Right lobe of liver (tissue), 6 donors: Measurements from ENCODE around the gene TEX38. TPM values are rescaled to one million over a fixed set of nuclear protein-coding genes. Genes with fewer than 3 reads are reported as not detected.
A peak's percentile ranks its signal among the peaks of the same experiment; 100 is the strongest.

Experiments used
- ATAC-seq, 4 donors: fragments of 200-7000 bp; cut with Tn5 transposase; one replicate each; pipeline ENCODE4 v1.9.1; 2020; ENCODE audit warnings: mild to moderate bottlenecking in 4 of 4, moderate library complexity in 4 of 4
- DNase-seq, 3 donors: peaks; one replicate each; pipeline ENCODE4 v3.0.0-alpha.2; 2020
- H3K27ac ChIP-seq, 3 donors: fragments of 200-600 bp; one replicate each; pipeline ENCODE4 v1.8.0; 2022
- H3K27me3 ChIP-seq, 2 donors: fragments of 200-600 bp; one replicate each; pipeline ENCODE4 v1.8.0; 2022
- H3K36me3 ChIP-seq, 4 donors: fragments of 200-600 bp; sonication (generic) in 1 of 4; one replicate each; pipeline versions ENCODE4 v1.5.1 to v1.8.0; 2017 to 2022; ENCODE audit warnings: control low read depth in 1 of 4
- H3K4me1 ChIP-seq, 4 donors: fragments of 200-600 bp; sonication (generic) in 1 of 4; one replicate each; pipeline versions ENCODE4 v1.5.1 to v1.8.0; 2017 to 2022; ENCODE audit warnings: control low read depth in 1 of 4
- H3K4me3 ChIP-seq, 3 donors: fragments of 200-600 bp; one replicate each; pipeline ENCODE4 v1.8.0; 2022
- H3K9me3 ChIP-seq, 4 donors: fragments of 200-600 bp; sonication (generic) in 1 of 4; one replicate each; pipeline versions ENCODE4 v1.5.1 to v1.8.0; 2017 to 2022; ENCODE audit warnings: control low read depth in 1 of 4
- POLR2A ChIP-seq: fragments of 450-650 bp; IDR thresholded peaks from one replicate; pipeline ENCODE4 v1.6.1; 2017; ENCODE audit warnings: antibody characterized with exemption, mild to moderate bottlenecking
- WGBS: methylation state at CpG from one replicate; pipeline ENCODE4 v1.1.6; 2018; ENCODE audit warnings: low coverage, low lambda C conversion rate; ENCODE audit not compliant: insufficient coverage; ENCODE audit errors: missing lambda C conversion rate; 5-methylcytosine and 5-hydroxymethylcytosine counted together
- intact Hi-C, 2 donors: fragments of 100-400 bp; cut with DNase I; formaldehyde crosslinking; loops; one replicate each; pipeline versions ENCODE4 v1.11.2 to v1.14.1; 2022
- total RNA-seq, 6 experiments: library from RNA; depleted of rRNA in 2 of 6; stranded (reverse); fragments of >200 nt in 2 of 6; fragmentation: NEBNext Ultra II Directional in 3 of 6; extraction: Animal tissue kit (Norgen Biotek cat#: 25700) in 3 of 6; gene quantifications; one replicate each; pipeline versions ENCODE4 v1.1.0 to v1.2.4, GENCODE V29; 2016 to 2023
- TF ChIP-seq, protein P1 (sequence below), 4 donors: fragments of 200-600 bp in 3 of 4; fragments of 450-650 bp in 1 of 4; IDR thresholded peaks; one replicate each; pipeline versions ENCODE4 v1.5.1 to v1.8.0; 2016 to 2022; ENCODE audit warnings: antibody characterized with exemption in 4 of 4, mild to moderate bottlenecking in 2 of 4
- donor health status: DM: no; HTN: yes; CAD: no.
- donor health status: DM: no; HTN: no; CAD: no.
- donor health status: DM: no; HTN: no; CAD: no.
- donor health status: DM: no; HTN: yes; CAD: no.
- donor health status: DM: no; HTN: yes; CAD: no.

TEX38 gene
- total RNA-seq, 6 experiments from 2014 or later, result not detected

GRCh38 chr1:46686255-46686654, 14.6 kb downstream of the TEX38 start:
- no peaks in the 10 kb centered on the region for H3K9me3 ChIP-seq
- H3K36me3 ChIP-seq, result peaks cover 4 to 71% (median 31%) of the 10 kb centered on the region in 4 donors
- H3K4me3 ChIP-seq, result no peak overlapping the region
- H3K27ac ChIP-seq, result no peak overlapping the region
- TF ChIP-seq, protein P1, sequence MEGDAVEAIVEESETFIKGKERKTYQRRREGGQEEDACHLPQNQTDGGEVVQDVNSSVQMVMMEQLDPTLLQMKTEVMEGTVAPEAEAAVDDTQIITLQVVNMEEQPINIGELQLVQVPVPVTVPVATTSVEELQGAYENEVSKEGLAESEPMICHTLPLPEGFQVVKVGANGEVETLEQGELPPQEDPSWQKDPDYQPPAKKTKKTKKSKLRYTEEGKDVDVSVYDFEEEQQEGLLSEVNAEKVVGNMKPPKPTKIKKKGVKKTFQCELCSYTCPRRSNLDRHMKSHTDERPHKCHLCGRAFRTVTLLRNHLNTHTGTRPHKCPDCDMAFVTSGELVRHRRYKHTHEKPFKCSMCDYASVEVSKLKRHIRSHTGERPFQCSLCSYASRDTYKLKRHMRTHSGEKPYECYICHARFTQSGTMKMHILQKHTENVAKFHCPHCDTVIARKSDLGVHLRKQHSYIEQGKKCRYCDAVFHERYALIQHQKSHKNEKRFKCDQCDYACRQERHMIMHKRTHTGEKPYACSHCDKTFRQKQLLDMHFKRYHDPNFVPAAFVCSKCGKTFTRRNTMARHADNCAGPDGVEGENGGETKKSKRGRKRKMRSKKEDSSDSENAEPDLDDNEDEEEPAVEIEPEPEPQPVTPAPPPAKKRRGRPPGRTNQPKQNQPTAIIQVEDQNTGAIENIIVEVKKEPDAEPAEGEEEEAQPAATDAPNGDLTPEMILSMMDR (IDR thresholded peaks at IDR 0.05), result no peak
- no peak for TF ChIP-seq POLR2A
- H3K4me1 ChIP-seq, result peaks cover 0 to 20% (median 3%) of the 10 kb centered on the region in 4 donors
- ATAC-seq (no peak), DNase-seq (no peak)
- intact Hi-C loops, result no loop called here
- 31% methylated on average over 1 of the region's 1 CpG for WGBS
- H3K27me3 ChIP-seq, result no peaks in the 10 kb centered on the region

DNA sequence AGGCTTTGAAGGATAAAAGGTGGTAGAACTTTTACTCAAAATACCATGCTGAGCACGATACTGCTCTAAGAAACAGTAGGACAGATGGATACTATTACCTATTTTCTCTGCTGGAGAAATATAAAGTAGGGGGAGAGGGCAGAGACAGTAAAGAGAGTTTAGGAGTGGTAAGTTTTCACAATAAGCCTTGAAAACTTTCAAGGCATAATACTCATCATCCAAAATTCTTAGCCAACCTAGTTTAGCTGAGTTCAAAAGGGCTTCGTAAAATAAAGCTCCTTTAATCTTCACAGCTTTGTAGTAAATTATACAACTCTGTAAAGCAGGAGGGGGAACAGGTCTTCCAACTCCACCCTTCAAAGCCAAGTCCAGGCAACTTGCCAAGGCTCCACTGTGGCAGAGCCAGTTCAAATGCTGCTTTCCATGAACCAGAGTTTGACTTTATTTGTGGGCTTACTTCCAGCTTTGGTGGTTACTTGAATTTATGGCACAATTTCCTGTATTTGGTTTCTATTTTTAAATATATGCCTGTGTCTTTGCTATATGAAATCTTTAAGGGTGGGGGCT, 15.5 kb downstream of the TEX38 start:
- no peaks in the 10 kb centered on the region for H3K9me3 ChIP-seq
- TF ChIP-seq, protein P1 (IDR thresholded peaks at IDR 0.05), result no peak
- no peak for TF ChIP-seq POLR2A
- peak; percentile 86 to 91 (median 88) for DNase-seq
- peaks cover 0 to 11% (median 3%) of the 10 kb centered on the region in 4 donors for H3K4me1 ChIP-seq
- H3K27me3 ChIP-seq, result no peaks in the 10 kb centered on the region
- H3K4me3 ChIP-seq, result no peak overlapping the region
- intact Hi-C loops, result no loop called here
- peak overlapping the region in 1 of 3 donors; percentile 20 for H3K27ac ChIP-seq
- peaks cover 4 to 78% (median 33%) of the 10 kb centered on the region in 4 donors for H3K36me3 ChIP-seq
- WGBS, result 56% methylated on average over 2 of the region's 2 CpGs
- peak; percentile 75 to 95 (median 82) for ATAC-seq

GRCh38 chr1:46687921-46688509, 16.4 kb downstream of the TEX38 start:
- H3K36me3 ChIP-seq, result peaks cover 4 to 74% (median 30%) of the 10 kb centered on the region in 4 donors
- H3K4me1 ChIP-seq, result peaks cover 0 to 10% (median 3%) of the 10 kb centered on the region in 4 donors
- no peak overlapping the region for H3K4me3 ChIP-seq
- H3K9me3 ChIP-seq, result no peaks in the 10 kb centered on the region
- 75% methylated on average over 9 of the region's 9 CpGs for WGBS
- DNase-seq (no peak), ATAC-seq (peak in 1 of 4 donors; percentile 23)
- H3K27me3 ChIP-seq, result no peaks in the 10 kb centered on the region
- TF ChIP-seq POLR2A, result no peak
- TF ChIP-seq, protein P1 (IDR thresholded peaks at IDR 0.05), result no peak
- peak overlapping the region in 1 of 3 donors; percentile 20 for H3K27ac ChIP-seq
- intact Hi-C loops, result no loop called here

DNA sequence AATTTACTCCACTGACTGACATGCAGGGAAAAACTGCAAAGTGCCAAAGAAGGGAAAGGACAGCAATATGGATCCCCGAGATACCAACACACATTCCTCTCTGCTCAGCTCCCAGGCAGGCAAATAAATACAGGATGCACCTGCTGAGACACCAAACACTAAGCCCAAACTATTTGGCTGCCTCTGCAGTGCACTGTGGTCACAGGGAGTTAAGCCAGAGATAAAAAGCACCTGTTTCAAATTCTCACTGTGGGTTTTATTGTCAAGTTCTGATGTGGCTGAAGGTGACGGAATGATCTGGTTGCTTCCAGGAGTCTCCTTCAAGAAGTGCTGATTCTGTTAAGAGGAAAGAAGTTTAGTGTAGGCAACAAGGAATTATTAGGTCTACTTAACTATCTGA, 17.7 kb downstream of the TEX38 start:
- Histone ChIP-seq H3K4me1 (peaks cover 0 to 10% (median 3%) of the 10 kb centered on the region in 4 donors), H3K9me3 (no peaks in the 10 kb centered on the region), H3K36me3 (peaks cover 4 to 61% (median 18%) of the 10 kb centered on the region in 4 donors), H3K27me3 (no peaks in the 10 kb centered on the region), H3K27ac (no peak overlapping the region), H3K4me3 (no peak overlapping the region)
- no peak for TF ChIP-seq POLR2A
- TF ChIP-seq, protein P1 (IDR thresholded peaks at IDR 0.05), result no peak
- no peak for DNase-seq
- intact Hi-C loops, result no loop called here
- WGBS, result 79% methylated on average over 2 of the region's 2 CpGs
- no peak for ATAC-seq
